HFFc6 (cell line): Measurements from ENCODE around the gene EEF2K. TPM values are rescaled to one million over a fixed set of nuclear protein-coding genes. Genes with fewer than 3 reads are reported as not detected.

ENCODE experiments used
- DNase-seq: peaks from one replicate; pipeline ENCODE4 v3.0.0-alpha.2; 2018
- H3K27ac Mint-ChIP-seq: 2 replicates; pipeline ENCODE4 v1.8.0; 2020; ENCODE audit warnings: mild to moderate bottlenecking, mixed read lengths
- H3K27me3 Mint-ChIP-seq: 2 replicates; pipeline ENCODE4 v1.8.0; 2021; ENCODE audit warnings: mild to moderate bottlenecking, moderate library complexity, mixed read lengths; ENCODE audit not compliant: insufficient read depth
- H3K36me3 Mint-ChIP-seq: 2 replicates; pipeline ENCODE4 v1.8.0; 2021; ENCODE audit warnings: low read depth, mixed read lengths
- H3K4me1 Mint-ChIP-seq: 2 replicates; pipeline ENCODE4 v1.8.0; 2020; ENCODE audit warnings: low read depth, mixed read lengths
- H3K4me3 Mint-ChIP-seq: 2 replicates; pipeline ENCODE4 v1.8.0; 2020; ENCODE audit warnings: mild to moderate bottlenecking, moderate library complexity, mixed read lengths
- H3K9me3 Mint-ChIP-seq: 2 replicates; pipeline ENCODE4 v1.8.0; 2020; ENCODE audit warnings: mild to moderate bottlenecking, mixed read lengths
- CTCF ChIP-seq: fragments of 200-600 bp; sonication (generic); IDR thresholded peaks from 2 replicates; pipeline ENCODE4 v1.5.0; 2021; ENCODE audit warnings: antibody characterized with exemption, mild to moderate bottlenecking
- total RNA-seq, 6 experiments: library from RNA; stranded (reverse); fragmentation: NEBNext Ultra II Directional; extraction: Animal tissue kit (Norgen Biotek cat#: 25700); gene quantifications; 2 replicates in 1 of 6; 3 replicates in 5 of 6; pipeline ENCODE4 v1.2.3, GENCODE V29; 2021

EEF2K gene
- total RNA-seq, 6 experiments from 2014 or later = 21.5 to 26.6 (median 23.5) TPM

- Mint-ChIP-seq H3K4me1 (peaks cover 77% of the 10 kb centered on the region), H3K9me3 (no peaks in the 10 kb centered on the region), H3K4me3 (no peak overlapping the region), H3K36me3 (peaks cover 31% of the 10 kb centered on the region), H3K27me3 (no peaks in the 10 kb centered on the region; the same call in 1 of the 2 replicates), H3K27ac (no peak overlapping the region)
- TF ChIP-seq CTCF = no peak
- DNase-seq = no peak
These were observed 4.2 kb downstream of the EEF2K start for GRCh38 chr16:22210285-22210684.

DNA sequence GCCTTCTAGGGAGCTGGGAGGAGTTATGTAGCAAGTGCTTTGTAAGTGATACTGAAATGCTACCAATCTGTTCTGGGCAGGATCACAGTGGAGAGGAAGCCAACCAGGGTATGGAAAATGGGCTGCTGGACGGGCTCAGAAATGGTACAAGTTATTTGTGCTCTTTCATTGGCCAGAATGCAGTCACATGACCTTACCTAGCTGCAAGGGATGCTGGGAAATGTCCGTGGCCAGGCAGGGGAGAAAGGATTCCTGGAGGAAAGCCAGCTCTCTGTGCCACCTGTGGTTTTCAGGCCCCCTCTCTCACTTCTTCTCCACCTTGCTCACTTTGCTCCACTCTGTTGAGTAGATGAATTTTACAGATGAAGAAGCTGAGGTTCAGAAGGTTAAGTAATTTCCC, 4.8 kb downstream of the EEF2K start:
- no peak overlapping the region for H3K4me3 Mint-ChIP-seq
- DNase-seq = no peak
- H3K27me3 Mint-ChIP-seq = no peaks in the 10 kb centered on the region; the same call in 1 of the 2 replicates
- no peak overlapping the region for H3K27ac Mint-ChIP-seq
- H3K36me3 Mint-ChIP-seq = peaks cover 31% of the 10 kb centered on the region
- no peaks in the 10 kb centered on the region for H3K9me3 Mint-ChIP-seq
- TF ChIP-seq CTCF = no peak
- H3K4me1 Mint-ChIP-seq = peaks cover 77% of the 10 kb centered on the region

GRCh38 chr16:22213236-22213635, 7.2 kb downstream of the EEF2K start:
- Mint-ChIP-seq H3K36me3 (peaks cover 35% of the 10 kb centered on the region), H3K4me1 (peaks cover 75% of the 10 kb centered on the region), H3K4me3 (no peak overlapping the region), H3K27ac (no peak overlapping the region), H3K27me3 (peaks cover 2% of the 10 kb centered on the region), H3K9me3 (no peaks in the 10 kb centered on the region)
- TF ChIP-seq CTCF = no peak
- DNase-seq = no peak

DNA sequence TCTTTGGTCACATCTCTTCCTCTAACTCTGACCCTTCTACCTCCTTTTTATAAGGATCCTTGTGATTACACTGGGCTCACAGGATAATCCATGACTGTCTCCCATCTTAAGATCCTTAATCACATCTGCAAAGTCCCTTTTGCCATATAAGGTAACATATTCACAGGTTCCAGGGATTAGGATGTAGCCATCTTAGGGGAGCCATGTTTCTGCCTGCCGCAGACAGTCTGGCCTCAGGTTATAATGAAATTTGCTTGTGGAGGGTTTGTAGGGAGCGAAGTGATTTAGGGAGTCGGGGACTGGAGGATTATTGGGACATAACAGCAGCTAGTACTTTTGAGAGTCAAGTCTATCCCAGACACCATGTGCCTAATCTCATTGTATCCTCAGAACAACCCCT, 7.7 kb downstream of the EEF2K start:
- no peak for TF ChIP-seq CTCF
- peaks cover 71% of the 10 kb centered on the region for H3K4me1 Mint-ChIP-seq
- H3K36me3 Mint-ChIP-seq = peaks cover 35% of the 10 kb centered on the region
- H3K4me3 Mint-ChIP-seq = no peak overlapping the region
- peaks cover 2% of the 10 kb centered on the region for H3K27me3 Mint-ChIP-seq
- H3K27ac Mint-ChIP-seq = no peak overlapping the region
- no peak for DNase-seq
- H3K9me3 Mint-ChIP-seq = no peaks in the 10 kb centered on the region

DNA sequence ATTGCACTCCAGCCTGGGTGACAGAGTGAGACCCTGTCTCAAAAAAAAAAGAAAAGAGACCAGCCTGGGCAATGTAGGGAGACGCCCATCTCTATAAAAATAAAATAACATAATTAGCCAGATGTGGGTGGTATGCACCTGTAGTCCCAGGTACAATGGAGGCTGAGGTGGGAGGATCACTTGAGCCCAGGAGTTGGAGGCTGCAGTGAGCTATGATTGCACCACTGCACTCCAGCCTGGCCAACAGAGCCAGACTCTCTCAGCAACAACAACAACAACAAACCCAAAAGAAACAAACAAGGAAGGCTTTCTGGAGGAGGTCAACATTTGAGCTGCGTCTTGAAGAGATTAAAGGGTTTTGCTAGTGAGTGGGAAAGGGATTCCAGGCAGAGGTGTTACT, 8.3 kb downstream of the EEF2K start:
- Mint-ChIP-seq H3K9me3 (no peaks in the 10 kb centered on the region), H3K27ac (no peak overlapping the region), H3K4me1 (peaks cover 67% of the 10 kb centered on the region), H3K27me3 (peaks cover 2% of the 10 kb centered on the region), H3K36me3 (peaks cover 35% of the 10 kb centered on the region), H3K4me3 (no peak overlapping the region)
- no peak for TF ChIP-seq CTCF
- no peak for DNase-seq

GRCh38 chr16:22214889-22215288, 8.8 kb downstream of the EEF2K start:
- Mint-ChIP-seq H3K4me3 (no peak overlapping the region), H3K27ac (no peak overlapping the region), H3K4me1 (peaks cover 64% of the 10 kb centered on the region), H3K9me3 (no peaks in the 10 kb centered on the region), H3K36me3 (peaks cover 34% of the 10 kb centered on the region), H3K27me3 (peaks cover 2% of the 10 kb centered on the region)
- DNase-seq = no peak
- no peak for TF ChIP-seq CTCF
